SK-N-SH (cell line): ENCODE results near the gene CCNL2. TPM values are rescaled to one million over a fixed set of nuclear protein-coding genes. Genes with fewer than 3 reads are reported as not detected.

Source experiments
- CTCF ChIA-PET: fragments of 300-600, 350-600 bp; formaldehyde crosslinking; extraction: SDS; loops from one replicate; lab custom pipeline; 2021; lab: Yijun Ruan, JAX
- POLR2A ChIA-PET: fragments of 350-600 bp; sonication (Branson Sonifier 250); formaldehyde crosslinking; extraction: SDS; loops from one replicate; lab custom pipeline; 2020; ENCODE audit warnings: antibody characterized with exemption, inconsistent platforms; lab: Yijun Ruan, JAX
- DNase-seq: peaks from one replicate; pipeline ENCODE4 v3.0.0; 2012
- H2AFZ ChIP-seq: fragments of 200-600 bp; sonication (generic); 2 replicates; pipeline ENCODE4 v1.8.1; 2016; ENCODE audit warnings: antibody characterized with exemption, mild to moderate bottlenecking, low read depth
- H3F3A ChIP-seq: fragments of 200-600 bp; sonication (generic); replicated peaks from 2 replicates; pipeline ENCODE3; 2016; ENCODE audit warnings: antibody characterized with exemption, mild to moderate bottlenecking; ENCODE audit not compliant: insufficient read depth
- H3K27ac ChIP-seq, 2 experiments: fragments of 200-500 bp in 1 of 2; fragments of 200-600 bp in 1 of 2; sonication (Bioruptor generic) in 1 of 2; sonication (generic), shearing (Covaris generic) in 1 of 2; 2 replicates each; pipeline versions ENCODE4 v1.5.1 to v1.6.1; 2014 to 2016; ENCODE audit warnings: low read depth in 2 of 2, inconsistent platforms in 1 of 2, low read length in 1 of 2, mild to moderate bottlenecking in 1 of 2, mixed read lengths in 1 of 2
- H3K27me3 ChIP-seq: fragments of 200-600 bp; sonication (generic), shearing (Covaris generic); 2 replicates; pipeline ENCODE4 v1.6.1; 2016; ENCODE audit warnings: mixed run types; ENCODE audit not compliant: insufficient read depth
- H3K36me3 ChIP-seq, 2 experiments: fragments of 200-500 bp in 1 of 2; fragments of 200-600 bp in 1 of 2; sonication (Bioruptor generic) in 1 of 2; sonication (generic) in 1 of 2; replicated peaks in 1 of 2; 2 replicates each; pipeline versions ENCODE3 to v1.5.1; 2014 to 2016; ENCODE audit warnings: low read length in 1 of 2, mild to moderate bottlenecking in 1 of 2; ENCODE audit not compliant: insufficient read depth in 2 of 2, control insufficient read depth in 1 of 2
- H3K4me1 ChIP-seq, 2 experiments: fragments of 200-500 bp in 1 of 2; fragments of 200-600 bp in 1 of 2; sonication (Bioruptor generic) in 1 of 2; sonication (generic), shearing (Covaris generic) in 1 of 2; 2 replicates each; pipeline versions ENCODE4 v1.5.1 to v1.6.1; 2014 to 2016; ENCODE audit warnings: low read depth in 1 of 2, low read length in 1 of 2, mixed run types in 1 of 2; ENCODE audit not compliant: insufficient read depth in 2 of 2, control insufficient read depth in 1 of 2
- H3K4me2 ChIP-seq: fragments of 200-600 bp; sonication (generic), shearing (Covaris generic); 2 replicates; pipeline ENCODE4 v1.6.1; 2017; ENCODE audit warnings: mixed run types
- H3K4me3 ChIP-seq, 2 experiments: fragments of 200-500 bp in 1 of 2; fragments of 200-600 bp in 1 of 2; sonication (Bioruptor generic) in 1 of 2; sonication (generic), shearing (Covaris generic) in 1 of 2; 2 replicates each; pipeline versions ENCODE4 v1.5.1 to v1.8.1; 2014 to 2016; ENCODE audit warnings: low read depth in 2 of 2, inconsistent platforms in 1 of 2, low read length in 1 of 2, mild to moderate bottlenecking in 1 of 2, mixed read lengths in 1 of 2, moderate library complexity in 1 of 2
- H3K79me2 ChIP-seq: fragments of 200-600 bp; sonication (generic); 2 replicates; pipeline ENCODE4 v1.8.1; 2017; ENCODE audit warnings: mild to moderate bottlenecking; ENCODE audit not compliant: insufficient read depth
- H3K9ac ChIP-seq: fragments of 200-600 bp; sonication (generic); 2 replicates; pipeline ENCODE4 v1.6.1; 2017; ENCODE audit warnings: mixed run types
- H3K9me2 ChIP-seq: fragments of 200-600 bp; sonication (generic); 2 replicates; pipeline ENCODE4 v1.6.1; 2017; ENCODE audit warnings: mixed run types
- H3K9me3 ChIP-seq: fragments of 200-600 bp; sonication (generic); 2 replicates; pipeline ENCODE4 v1.6.1; 2017; ENCODE audit warnings: mixed run types, mild to moderate bottlenecking, moderate library complexity
- H4K20me1 ChIP-seq: fragments of 200-600 bp; sonication (generic); 2 replicates; pipeline ENCODE4 v1.6.1; 2017; ENCODE audit warnings: mild to moderate bottlenecking, mixed run types; ENCODE audit not compliant: insufficient read depth
- ELF1 ChIP-seq: IDR thresholded peaks from 2 replicates; pipeline ENCODE4 v1.4.0; 2012
- EP300 ChIP-seq, 2 experiments: IDR thresholded peaks; 2 replicates each; pipeline versions ENCODE4 v1.4.0 to v1.6.1; 2012; ENCODE audit warnings: borderline replicate concordance in 1 of 2, low read depth in 1 of 2, low read length in 1 of 2
- EZH2phosphoT487 ChIP-seq: fragments of 200-600 bp; sonication (generic); IDR thresholded peaks from 2 replicates; pipeline ENCODE4 v1.6.1; 2017; ENCODE audit warnings: low read depth, mixed run types, mild to moderate bottlenecking, antibody characterized with exemption, moderate library complexity, borderline replicate concordance
- GABPA ChIP-seq: IDR thresholded peaks from 2 replicates; pipeline ENCODE4 v1.4.0; 2012; ENCODE audit warnings: low read depth, mild to moderate bottlenecking
- MXI1 ChIP-seq: IDR thresholded peaks from 2 replicates; pipeline ENCODE4 v1.6.1; 2012; ENCODE audit warnings: mild to moderate bottlenecking, low read depth, low read length, improper control_type of control experiment
- NFIC ChIP-seq: IDR thresholded peaks from 2 replicates; pipeline ENCODE4 v1.4.0; 2012; ENCODE audit warnings: borderline replicate concordance
- NRF1 ChIP-seq: IDR thresholded peaks from 2 replicates; pipeline ENCODE4 v1.6.1; 2012; ENCODE audit warnings: low read depth, mild to moderate bottlenecking, low read length
- POLR2AphosphoS5 ChIP-seq: IDR thresholded peaks from 2 replicates; pipeline ENCODE4 v1.6.1; 2012; ENCODE audit warnings: low read depth, low read length
- RXRA ChIP-seq: IDR thresholded peaks from 2 replicates; pipeline ENCODE4 v1.4.0; 2012; ENCODE audit warnings: low read depth, mild to moderate bottlenecking, borderline replicate concordance
- SMC3 ChIP-seq: IDR thresholded peaks from 2 replicates; pipeline ENCODE4 v1.6.1; 2012; ENCODE audit warnings: low read depth, low read length, improper control_type of control experiment
- YY1 ChIP-seq: IDR thresholded peaks from 2 replicates; pipeline ENCODE4 v1.4.0; 2012; ENCODE audit warnings: low read depth, mild to moderate bottlenecking
- WGBS: methylation state at CpG from one replicate; pipeline ENCODE4 v1.1.6; 2017; ENCODE audit warnings: low lambda C conversion rate; 5-methylcytosine and 5-hydroxymethylcytosine counted together
- polyA plus RNA-seq, 3 experiments: library from polyadenylated mRNA; depleted of rRNA; stranded (reverse); fragments of >200 nt; gene quantifications; 2 replicates each; pipeline ENCODE4 v1.2.3, GENCODE V29; 2012
- TF ChIP-seq, protein P1 (sequence below): IDR thresholded peaks from 2 replicates; pipeline ENCODE4 v1.4.0; 2012; ENCODE audit warnings: low read depth
- TF ChIP-seq, protein P2 (sequence below): IDR thresholded peaks from 2 replicates; pipeline ENCODE4; 2012

CCNL2 gene
- polyA plus RNA-seq, 1 of the 3 experiments (the other 2 are of a cell fraction): 362 TPM

DNA sequence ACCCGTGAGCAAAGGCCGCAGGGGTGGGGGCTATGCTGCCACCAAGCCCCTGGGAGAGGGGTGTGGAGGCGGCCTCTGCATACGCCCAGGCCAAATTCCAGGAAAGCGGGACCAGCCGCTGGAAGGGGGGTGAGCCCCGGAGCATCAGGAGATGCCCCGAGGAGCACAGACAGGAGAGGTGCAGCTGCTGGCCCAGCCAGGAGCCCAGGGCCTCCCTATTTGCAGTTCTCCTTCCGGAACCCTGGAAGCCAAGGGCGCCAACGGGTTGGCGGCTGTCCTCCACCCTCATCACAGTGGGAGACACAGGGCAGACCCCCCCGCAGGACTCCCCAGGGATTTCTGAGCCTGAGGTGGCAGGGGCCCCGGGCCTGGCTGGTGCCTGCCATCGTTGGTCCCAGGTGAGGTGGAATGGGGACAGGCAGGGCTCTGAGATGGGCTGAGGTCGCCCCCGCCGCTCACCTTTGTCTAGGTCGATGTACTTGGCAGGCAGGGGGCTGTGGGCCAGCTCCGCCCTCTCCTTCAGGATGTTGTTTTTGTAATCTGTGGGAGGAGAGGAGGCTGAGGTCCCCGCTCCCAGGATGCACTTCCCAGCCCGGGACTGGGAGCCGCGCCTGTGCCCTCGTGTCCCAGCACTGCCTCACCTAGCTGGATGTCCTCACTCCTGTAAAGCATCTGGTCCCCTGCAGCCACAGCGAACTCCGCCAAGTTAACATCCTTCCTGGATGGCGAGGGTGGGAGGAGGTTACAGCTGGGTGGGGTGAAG lies 45.6 kb downstream of the CCNL2 start:
- H4K20me1 ChIP-seq: no peaks in the 10 kb centered on the region
- no peaks in the 10 kb centered on the region for H3K9me2 ChIP-seq
- no peaks in the 10 kb centered on the region for H3K27me3 ChIP-seq
- no peak for TF ChIP-seq ELF1
- TF ChIP-seq GABPA: no peak
- TF ChIP-seq, protein P1, sequence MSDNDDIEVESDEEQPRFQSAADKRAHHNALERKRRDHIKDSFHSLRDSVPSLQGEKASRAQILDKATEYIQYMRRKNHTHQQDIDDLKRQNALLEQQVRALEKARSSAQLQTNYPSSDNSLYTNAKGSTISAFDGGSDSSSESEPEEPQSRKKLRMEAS: no peak
- TF ChIP-seq YY1: no peak
- TF ChIP-seq RXRA: no peak
- TF ChIP-seq POLR2AphosphoS5: no peak
- TF ChIP-seq MXI1: no peak
- TF ChIP-seq EP300 (IDR thresholded peaks at IDR 0.05; ENCODE audit: borderline replicate concordance in 1 of 2, low read depth in 1 of 2, low read length in 1 of 2): no peak
- no peak for TF ChIP-seq NFIC
- no peak for TF ChIP-seq SMC3
- TF ChIP-seq NRF1: no peak
- TF ChIP-seq, all 33 proteins: peak for 0
- Histone ChIP-seq H3K79me2 (peaks cover 3% of the 10 kb centered on the region; the same call in 1 of the 2 replicates), H3K4me3 (no peak overlapping the region), H3K4me2 (no peak overlapping the region), H3K9ac (no peak overlapping the region), H3F3A (peaks cover 5% of the 10 kb centered on the region), H3K4me1 (peaks cover 0 to 41% of the 10 kb centered on the region in 2 experiments; a peak in 1 of 4 replicates), H3K9me3 (no peaks in the 10 kb centered on the region), H3K27ac (no peak overlapping the region), H2AFZ (no peak overlapping the region), H3K36me3 (no peaks in the 10 kb centered on the region)
- no peak for DNase-seq
- ChIA-PET CTCF (interaction anchor here (0.6 to 5.1 kb wide), 3 partner anchors 8 to 24 kb away, joined by 3 to 48 read pairs (median 10); no protein-coding TSS in a partner anchor), POLR2A (no interaction called here)
- WGBS: 83% methylated on average over 5 of the region's 28 CpGs

DNA sequence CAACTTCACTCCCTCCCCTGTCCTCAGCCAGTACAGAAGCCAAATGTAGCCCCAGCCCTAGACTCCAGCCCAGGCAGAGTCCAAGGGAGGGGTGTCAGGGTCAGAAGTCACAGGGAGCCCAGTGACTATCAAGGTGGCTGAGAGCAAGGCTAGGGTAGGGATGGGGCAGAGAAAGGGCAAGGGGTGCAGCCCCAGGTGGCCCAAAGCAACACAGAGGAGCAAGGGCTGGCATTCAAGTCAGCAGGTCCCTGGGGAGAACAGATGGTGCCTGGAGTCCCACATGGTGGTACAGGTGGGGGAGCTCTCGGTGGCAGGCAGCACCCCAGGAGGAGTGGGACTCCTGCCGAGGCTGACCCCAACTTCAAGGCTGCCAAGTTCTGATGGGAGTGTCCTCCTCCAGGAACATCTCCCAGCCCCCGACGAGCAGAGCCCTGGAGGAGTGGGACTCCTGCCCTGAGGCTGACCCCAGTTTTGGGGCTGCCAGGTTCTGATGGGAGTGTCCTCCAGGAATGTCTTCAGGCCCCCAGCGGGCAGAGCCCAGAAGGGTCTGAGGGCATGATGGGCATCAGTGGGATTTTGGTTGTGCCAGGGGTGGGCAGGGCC lies 46.2 kb downstream of the CCNL2 start:
- Histone ChIP-seq H3K79me2 (peaks cover 10% of the 10 kb centered on the region), H3K4me2 (no peak overlapping the region), H3K27me3 (no peaks in the 10 kb centered on the region), H3K36me3 (no peaks in the 10 kb centered on the region), H4K20me1 (peaks cover 2% of the 10 kb centered on the region; the same call in 1 of the 2 replicates), H3F3A (peaks cover 5% of the 10 kb centered on the region), H3K4me1 (peaks cover 0 to 40% of the 10 kb centered on the region in 2 experiments; a peak in 1 of 4 replicates), H3K4me3 (no peak overlapping the region), H3K9ac (no peak overlapping the region), H3K9me2 (no peaks in the 10 kb centered on the region), H2AFZ (no peak overlapping the region), H3K27ac (no peak overlapping the region), H3K9me3 (no peaks in the 10 kb centered on the region)
- ChIA-PET CTCF (interaction anchor here (1.7 to 5.1 kb wide), 2 partner anchors 19 to 22 kb away, joined by 8 to 48 read pairs; partner anchors contain the start of gene AURKAIP1), POLR2A (interaction anchor here (0.6 kb wide), 1 partner anchor 23 kb away, joined by 3 read pairs; no protein-coding TSS in a partner anchor)
- WGBS: 100% methylated on average over 1 of the region's 5 CpGs
- TF ChIP-seq POLR2AphosphoS5 (peak; percentile 34; the same call in 1 of the 2 replicates), EZH2phosphoT487 (no peak)
- TF ChIP-seq, protein P2, sequence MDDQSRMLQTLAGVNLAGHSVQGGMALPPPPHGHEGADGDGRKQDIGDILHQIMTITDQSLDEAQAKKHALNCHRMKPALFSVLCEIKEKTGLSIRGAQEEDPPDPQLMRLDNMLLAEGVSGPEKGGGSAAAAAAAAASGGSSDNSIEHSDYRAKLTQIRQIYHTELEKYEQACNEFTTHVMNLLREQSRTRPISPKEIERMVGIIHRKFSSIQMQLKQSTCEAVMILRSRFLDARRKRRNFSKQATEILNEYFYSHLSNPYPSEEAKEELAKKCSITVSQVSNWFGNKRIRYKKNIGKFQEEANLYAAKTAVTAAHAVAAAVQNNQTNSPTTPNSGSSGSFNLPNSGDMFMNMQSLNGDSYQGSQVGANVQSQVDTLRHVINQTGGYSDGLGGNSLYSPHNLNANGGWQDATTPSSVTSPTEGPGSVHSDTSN: peak; percentile 14; the same call in 1 of the 2 replicates
- DNase-seq: no peak
